Activated CD4-positive, alpha-beta memory T cell treated with anti-CD3 and anti-CD28 coated beads, Interleukin-2, amount 10 ng/mL, durations not matched to agents 7 days and 5 days (primary cell): ENCODE results near the gene TNPO3. TPM values are rescaled to one million over a fixed set of nuclear protein-coding genes. Genes with fewer than 3 reads are reported as not detected.
"Not testable (repeated sequence)": the region's sequence is repeated elsewhere in the genome, so short reads cannot be mapped to it uniquely, and the experiment has no call there.

Experiments used
- CTCF ChIA-PET: fragments of 350-600 bp; sonication (Branson Sonifier 250); formaldehyde crosslinking; loops from one replicate; lab custom pipeline; 2021; ENCODE audit warnings: antibody characterized with exemption, inconsistent platforms; lab: Charles Lee
- POLR2A ChIA-PET: fragments of 350-600 bp; sonication (Branson Sonifier 250); formaldehyde crosslinking; loops from one replicate; lab custom pipeline; 2021; ENCODE audit warnings: antibody characterized with exemption; lab: Charles Lee
- DNase-seq: peaks from one replicate; pipeline ENCODE4 v3.0.0-alpha.2; 2020
- H3K27ac Mint-ChIP-seq: one replicate; pipeline ENCODE4 v1.8.0; 2021; ENCODE audit warnings: mild to moderate bottlenecking, mixed read lengths
- H3K27me3 Mint-ChIP-seq: one replicate; pipeline ENCODE4 v1.8.0; 2021; ENCODE audit warnings: mixed read lengths
- H3K36me3 Mint-ChIP-seq: one replicate; pipeline ENCODE4 v1.8.0; 2021; ENCODE audit warnings: low read depth, mixed read lengths
- H3K4me1 Mint-ChIP-seq: one replicate; pipeline ENCODE4 v1.8.0; 2021; ENCODE audit warnings: mixed read lengths
- H3K4me3 Mint-ChIP-seq: one replicate; pipeline ENCODE4 v1.8.0; 2021; ENCODE audit warnings: mild to moderate bottlenecking, mixed read lengths
- H3K9me3 Mint-ChIP-seq: one replicate; pipeline ENCODE4 v1.8.0; 2021; ENCODE audit warnings: mixed read lengths
- total RNA-seq, 2 experiments: library from RNA; stranded (reverse); gene quantifications; one replicate each; pipeline ENCODE4 v1.2.3, GENCODE V29; 2021

The TNPO3 gene
- total RNA-seq, 2 experiments from 2014 or later: 42.7 to 44.4 TPM

GRCh38 chr7:129067943-129068548, 13.1 kb upstream of the TNPO3 start:
- H3K4me3 Mint-ChIP-seq: no peak overlapping the region
- DNase-seq: no peak
- peaks cover 1% of the 10 kb centered on the region for H3K9me3 Mint-ChIP-seq
- POLR2A ChIA-PET: interaction anchor here (8.0 kb wide), 1 partner anchor 13 kb away, joined by 49 read pairs; the partner anchor contains the start of gene TNPO3
- no peak overlapping the region for H3K27ac Mint-ChIP-seq
- H3K36me3 Mint-ChIP-seq: no peaks in the 10 kb centered on the region
- CTCF ChIA-PET: interaction anchor here (1.0 to 1.2 kb wide), 2 partner anchors 23 to 24 kb away, joined by 3 to 8 read pairs; no protein-coding TSS in a partner anchor
- H3K4me1 Mint-ChIP-seq: peaks cover 13% of the 10 kb centered on the region
- peaks cover 22% of the 10 kb centered on the region for H3K27me3 Mint-ChIP-seq

- H3K27me3 Mint-ChIP-seq: peaks cover 22% of the 10 kb centered on the region
- ChIA-PET POLR2A (interaction anchor here (8.0 kb wide), 1 partner anchor 12 kb away, joined by 49 read pairs; the partner anchor contains the start of gene TNPO3), CTCF (interaction anchor here (0.8 to 1.0 kb wide), 2 partner anchors 13 to 24 kb away, joined by 3 to 7 read pairs; no protein-coding TSS in a partner anchor)
- not testable (repeated sequence) for H3K36me3 Mint-ChIP-seq, H3K4me3 Mint-ChIP-seq, H3K9me3 Mint-ChIP-seq, H3K4me1 Mint-ChIP-seq, DNase-seq, H3K27ac Mint-ChIP-seq
Measured at GRCh38 chr7:129067132-129067561, 12.2 kb upstream of the TNPO3 start.

GRCh38 chr7:129066290-129067131, 11.6 kb upstream of the TNPO3 start:
- H3K9me3 Mint-ChIP-seq: peaks cover 1% of the 10 kb centered on the region
- H3K4me1 Mint-ChIP-seq: peaks cover 4% of the 10 kb centered on the region
- H3K36me3 Mint-ChIP-seq: no peaks in the 10 kb centered on the region
- no peak overlapping the region for H3K27ac Mint-ChIP-seq
- no peak overlapping the region for H3K4me3 Mint-ChIP-seq
- CTCF ChIA-PET: interaction anchor here (0.8 to 1.6 kb wide), 3 partner anchors 12 to 25 kb away, joined by 3 to 7 read pairs (median 3); no protein-coding TSS in a partner anchor
- peaks cover 22% of the 10 kb centered on the region for H3K27me3 Mint-ChIP-seq
- DNase-seq: no peak
- POLR2A ChIA-PET: interaction anchor here (8.0 kb wide), 1 partner anchor 12 kb away, joined by 49 read pairs; the partner anchor contains the start of gene TNPO3

GRCh38 chr7:129055861-129056464, 1.1 kb upstream of the TNPO3 start:
- POLR2A ChIA-PET: interaction anchor here (1.0 to 4.4 kb wide), 5 partner anchors 11 to 317 kb away, joined by 3 to 49 read pairs (median 15); partner anchors contain the start of gene CALU
- H3K27ac Mint-ChIP-seq: peak overlapping the region; percentile 98
- H3K4me3 Mint-ChIP-seq: peak overlapping the region; percentile 96
- peaks cover 33% of the 10 kb centered on the region for H3K4me1 Mint-ChIP-seq
- DNase-seq: no peak
- no peaks in the 10 kb centered on the region for H3K9me3 Mint-ChIP-seq
- H3K27me3 Mint-ChIP-seq: peaks cover 9% of the 10 kb centered on the region
- CTCF ChIA-PET: no interaction called here
- peaks cover 22% of the 10 kb centered on the region for H3K36me3 Mint-ChIP-seq

GRCh38 chr7:129055294-129055816, 444 bp upstream of the TNPO3 start:
- Mint-ChIP-seq H3K9me3 (no peaks in the 10 kb centered on the region), H3K4me1 (peaks cover 39% of the 10 kb centered on the region), H3K36me3 (peaks cover 28% of the 10 kb centered on the region), H3K27me3 (peaks cover 6% of the 10 kb centered on the region), H3K27ac (peak overlapping the region; percentile 98), H3K4me3 (peak overlapping the region; percentile 96)
- no peak for DNase-seq
- ChIA-PET POLR2A (interaction anchor here (0.6 to 4.4 kb wide), 23 partner anchors 12 to 695 kb away, joined by 3 to 49 read pairs (median 4); partner anchors contain the start of genes AHCYL2, ATP6V1F, CALU and TSPAN33), CTCF (interaction anchor here (1.4 to 2.5 kb wide), 3 partner anchors 36 to 594 kb away, joined by 3 to 22 read pairs (median 4); no protein-coding TSS in a partner anchor)

GRCh38 chr7:129053938-129054437, 923 bp downstream of the TNPO3 start:
- H3K27ac Mint-ChIP-seq: peak overlapping the region; percentile 98
- H3K36me3 Mint-ChIP-seq: peaks cover 36% of the 10 kb centered on the region
- peak overlapping the region; percentile 96 for H3K4me3 Mint-ChIP-seq
- H3K4me1 Mint-ChIP-seq: peaks cover 47% of the 10 kb centered on the region
- no peak for DNase-seq
- ChIA-PET POLR2A (interaction anchor here (0.6 to 4.4 kb wide), 24 partner anchors 12 to 693 kb away, joined by 3 to 49 read pairs (median 5); partner anchors contain the start of genes CALU and TSPAN33), CTCF (interaction anchor here (0.7 to 2.5 kb wide), 6 partner anchors 13 to 592 kb away, joined by 3 to 22 read pairs (median 4); partner anchors contain the start of gene ATP6V1F)
- H3K9me3 Mint-ChIP-seq: no peaks in the 10 kb centered on the region
- no peaks in the 10 kb centered on the region for H3K27me3 Mint-ChIP-seq

GRCh38 chr7:129052441-129052840, 2.5 kb downstream of the TNPO3 start:
- Mint-ChIP-seq H3K36me3 (peaks cover 46% of the 10 kb centered on the region), H3K27ac (no peak overlapping the region), H3K4me1 (peaks cover 54% of the 10 kb centered on the region), H3K27me3 (no peaks in the 10 kb centered on the region), H3K9me3 (no peaks in the 10 kb centered on the region), H3K4me3 (peak overlapping the region; percentile 96)
- POLR2A ChIA-PET: interaction anchor here (0.7 to 4.4 kb wide), 3 partner anchors 11 to 314 kb away, joined by 3 to 15 read pairs (median 14); partner anchors contain the start of gene CALU
- no peak for DNase-seq
- CTCF ChIA-PET: no interaction called here

GRCh38 chr7:129051459-129051858, 3.5 kb downstream of the TNPO3 start:
- H3K4me3 Mint-ChIP-seq, DNase-seq, H3K27ac Mint-ChIP-seq, H3K9me3 Mint-ChIP-seq, CTCF ChIA-PET, H3K27me3 Mint-ChIP-seq, POLR2A ChIA-PET: not testable (repeated sequence)
- peaks cover 50% of the 10 kb centered on the region for H3K36me3 Mint-ChIP-seq
- peaks cover 57% of the 10 kb centered on the region for H3K4me1 Mint-ChIP-seq

- H3K4me1 Mint-ChIP-seq: peaks cover 55% of the 10 kb centered on the region
- H3K9me3 Mint-ChIP-seq: no peaks in the 10 kb centered on the region
- H3K27ac Mint-ChIP-seq: no peak overlapping the region
- H3K4me3 Mint-ChIP-seq: no peak overlapping the region
- ChIA-PET POLR2A (no interaction called here), CTCF (no interaction called here)
- H3K36me3 Mint-ChIP-seq: peaks cover 43% of the 10 kb centered on the region
- H3K27me3 Mint-ChIP-seq: no peaks in the 10 kb centered on the region
- no peak for DNase-seq
Measured at GRCh38 chr7:129047761-129048160, 7.2 kb downstream of the TNPO3 start.

- Mint-ChIP-seq H3K4me3 (no peak overlapping the region), H3K36me3 (peaks cover 40% of the 10 kb centered on the region), H3K27ac (no peak overlapping the region), H3K27me3 (no peaks in the 10 kb centered on the region), H3K9me3 (no peaks in the 10 kb centered on the region), H3K4me1 (peaks cover 62% of the 10 kb centered on the region)
- ChIA-PET CTCF (no interaction called here), POLR2A (no interaction called here)
- DNase-seq: no peak
Measured at GRCh38 chr7:129045682-129046081, 9.2 kb downstream of the TNPO3 start.

GRCh38 chr7:129043012-129043411, 11.9 kb downstream of the TNPO3 start:
- H3K4me3 Mint-ChIP-seq: no peak overlapping the region
- peaks cover 42% of the 10 kb centered on the region for H3K36me3 Mint-ChIP-seq
- DNase-seq: no peak
- H3K9me3 Mint-ChIP-seq: no peaks in the 10 kb centered on the region
- H3K27me3 Mint-ChIP-seq: no peaks in the 10 kb centered on the region
- CTCF ChIA-PET: interaction anchor here (1.0 kb wide), 1 partner anchor 48 kb away, joined by 3 read pairs; no protein-coding TSS in a partner anchor
- POLR2A ChIA-PET: interaction anchor here (0.7 to 3.8 kb wide), 2 partner anchors 11 to 19 kb away, joined by 3 to 14 read pairs; partner anchors contain the start of gene TNPO3
- H3K4me1 Mint-ChIP-seq: peaks cover 48% of the 10 kb centered on the region
- no peak overlapping the region for H3K27ac Mint-ChIP-seq
